T-cell (primary cell): ENCODE results near the gene B4GAT1. TPM values are rescaled to one million over a fixed set of nuclear protein-coding genes. Genes with fewer than 3 reads are reported as not detected.
A peak's percentile ranks its signal among the peaks of the same experiment; 100 is the strongest.

Experiments
- ATAC-seq, 4 experiments: fragments of 200-7000 bp in 3 of 4; fragments of 150-1000 bp in 1 of 4; cut with Tn5 transposase; replicated peaks in 1 of 4; 1 replicate in 3 of 4; 2 replicates in 1 of 4; pipeline ENCODE4 v1.10.0; 2021; ENCODE audit warnings: moderate library complexity in 3 of 4, mild to moderate bottlenecking in 2 of 4, moderate number of reproducible peaks in 1 of 4
- CTCF ChIA-PET, 2 donors: fragments of 300-600 bp; sonication (Branson Sonifier 250); formaldehyde crosslinking; loops; one replicate each; lab custom pipeline; 2022; ENCODE audit warnings: antibody characterized with exemption in 2 of 2; lab: Charles Lee
- POLR2A ChIA-PET, 2 donors: fragments of 300-600 bp; sonication (Branson Sonifier 250); formaldehyde crosslinking; loops; one replicate each; lab custom pipeline; 2022; ENCODE audit warnings: antibody characterized with exemption in 2 of 2; lab: Charles Lee
- DNase-seq, 35 experiments: peaks; one replicate each; pipeline versions ENCODE4 v3.0.0 to v3.0.0-alpha.2; 2013 to 2023
- H3K27ac ChIP-seq: one replicate; pipeline ENCODE4 v1.5.1; 2013; ENCODE audit warnings: low read length
- H3K27me3 ChIP-seq, 2 experiments: replicated peaks in 1 of 2; 1 replicate in 1 of 2; 2 replicates in 1 of 2; pipeline versions ENCODE4 v1.6.1 to v1.7.0; 2013; ENCODE audit warnings: low read length in 1 of 2, mixed read lengths in 1 of 2; ENCODE audit not compliant: control insufficient read depth in 2 of 2, insufficient read depth in 2 of 2; ENCODE audit errors: extremely low read depth in 1 of 2
- H3K36me3 ChIP-seq, 2 donors: 1 replicate in 1 of 2; 2 replicates in 1 of 2; pipeline versions ENCODE4 v1.6.1 to v1.7.0; 2013; ENCODE audit warnings: low read length in 1 of 2; ENCODE audit not compliant: control insufficient read depth in 2 of 2, insufficient read depth in 1 of 2; ENCODE audit errors: extremely low read depth in 1 of 2
- H3K4me1 ChIP-seq, 2 experiments: 1 replicate in 1 of 2; 2 replicates in 1 of 2; pipeline versions ENCODE4 v1.6.1 to v1.7.0; 2013; ENCODE audit warnings: low read length in 2 of 2, mixed read lengths in 1 of 2; ENCODE audit not compliant: insufficient read depth in 2 of 2, control insufficient read depth in 1 of 2; ENCODE audit errors: extremely low read depth in 1 of 2
- H3K4me3 ChIP-seq, 2 donors: 1 replicate in 1 of 2; 2 replicates in 1 of 2; pipeline versions ENCODE4 v1.5.1 to v1.7.0; 2013; ENCODE audit warnings: mild to moderate bottlenecking in 2 of 2, low read length in 1 of 2, moderate library complexity in 1 of 2; ENCODE audit not compliant: control insufficient read depth in 1 of 2; ENCODE audit errors: extremely low read depth in 1 of 2
- H3K9me3 ChIP-seq: 2 replicates; pipeline ENCODE4 v1.7.0; 2013
- H3K27ac Mint-ChIP-seq, 2 donors: one replicate each; pipeline ENCODE4 v1.8.0; 2020 to 2021; ENCODE audit warnings: mild to moderate bottlenecking in 2 of 2, mixed read lengths in 2 of 2
- H3K27me3 Mint-ChIP-seq, 2 donors: one replicate each; pipeline ENCODE4 v1.8.0; 2021 to 2022; ENCODE audit warnings: mixed read lengths in 2 of 2
- H3K36me3 Mint-ChIP-seq: one replicate; pipeline ENCODE4 v1.8.0; 2021; ENCODE audit warnings: mixed read lengths
- H3K4me1 Mint-ChIP-seq, 3 donors: one replicate each; pipeline ENCODE4 v1.8.0; 2020 to 2022; ENCODE audit warnings: mixed read lengths in 3 of 3, mild to moderate bottlenecking in 1 of 3
- H3K4me3 Mint-ChIP-seq, 3 donors: one replicate each; pipeline ENCODE4 v1.8.0; 2020 to 2022; ENCODE audit warnings: mild to moderate bottlenecking in 3 of 3, mixed read lengths in 3 of 3, moderate library complexity in 3 of 3
- H3K9me3 Mint-ChIP-seq, 3 donors: one replicate each; pipeline ENCODE4 v1.8.0; 2020 to 2022; ENCODE audit warnings: mixed read lengths in 3 of 3
- WGBS: methylation state at CpG from one replicate; pipeline ENCODE4 v1.1.5; 2013; ENCODE audit warnings: missing lambda C conversion rate; ENCODE audit not compliant: insufficient coverage; 5-methylcytosine and 5-hydroxymethylcytosine counted together
- total RNA-seq, 35 experiments: library from RNA in 6 of 35; stranded (reverse) in 6 of 35; fragments of 120-200 nt in 1 of 35; gene quantifications; one replicate each; pipeline versions ENCODE4 v1.2.1 to v1.2.4 and lab custom pipeline; 2013 to 2026

B4GAT1 gene
- total RNA-seq (1 to 10 TPM; 4.0 to 9.2 (median 7.9) TPM), total RNA-seq (lab: John Stamatoyannopoulos, UW) (0.53 to 14.6 (median 5.2) reads per million in 29 experiments)
- 8.2 TPM for total RNA-seq (2013)

DNA sequence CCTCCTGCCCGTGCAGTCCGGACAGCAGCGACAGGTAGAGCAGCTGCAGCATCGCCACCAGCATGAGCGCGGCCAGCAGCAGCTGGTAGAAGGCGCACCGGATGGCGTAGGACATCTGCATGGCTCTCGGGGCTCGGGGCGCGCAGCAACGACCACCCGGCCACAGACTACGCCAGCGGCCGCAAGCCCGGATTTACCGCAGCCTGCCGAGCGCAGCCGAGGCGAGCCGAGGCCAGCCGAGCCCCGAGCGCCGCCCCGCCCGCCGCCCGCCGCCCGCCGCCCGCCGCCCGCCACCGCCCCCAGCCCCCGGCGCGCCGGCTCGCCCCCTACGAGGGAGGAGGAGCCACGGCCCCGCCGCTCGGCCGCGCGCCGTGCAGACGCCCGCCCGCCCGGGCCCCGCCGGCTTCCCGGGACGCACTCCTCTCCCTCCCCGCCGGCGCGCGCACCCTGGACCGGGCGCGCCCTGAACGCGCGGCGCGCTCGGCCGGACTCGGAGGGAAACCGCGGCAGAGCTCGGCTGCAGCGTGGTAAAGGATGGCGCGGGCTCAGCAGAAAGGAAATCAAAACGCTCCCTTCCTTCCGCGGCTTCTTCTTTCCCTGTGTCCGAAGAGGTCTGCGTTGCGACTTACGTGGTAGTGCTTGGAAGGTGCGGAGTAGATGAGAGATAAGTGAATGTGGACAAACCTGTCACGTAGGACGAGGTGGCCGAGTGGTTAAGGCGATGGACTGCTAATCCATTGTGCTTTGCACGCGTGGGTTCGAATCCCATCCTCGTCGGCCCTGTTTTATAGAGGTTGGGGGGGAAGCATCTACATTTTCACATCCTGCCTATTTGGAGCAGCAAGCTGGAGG is at the start of gene B4GAT1:
Gene B4GAT1 (minus strand): TSS at position 205 of the 852 bp plus-strand sequence. CDS start 84 bp downstream, at position 121.
- Mint-ChIP-seq H3K27ac (peak within 1 kb of the TSS; percentile 97 to 98), H3K27me3 (peaks cover 3% of the 10 kb centered on the region in 2 donors), H3K9me3 (no peaks in the 10 kb centered on the region), H3K36me3 (peaks cover 11% of the 10 kb centered on the region), H3K4me3 (peak within 1 kb of the TSS; percentile 95 to 97 (median 96)), H3K4me1 (peaks cover 38 to 50% (median 48%) of the 10 kb centered on the region in 3 donors)
- Histone ChIP-seq H3K9me3 (no peaks in the 10 kb centered on the region), H3K27me3 (no peaks in the 10 kb centered on the region), H3K27ac (peak within 1 kb of the TSS; percentile 79), H3K4me1 (peaks cover 21 to 52% of the 10 kb centered on the region in 2 experiments), H3K36me3 (peaks cover 0 to 6% of the 10 kb centered on the region in 2 donors), H3K4me3 (peak within 1 kb of the TSS; percentile 88 to 95)
- ChIA-PET CTCF (interaction anchor here in 1 of 2 donors (0.6 kb wide), 1 partner anchor 17 kb away, joined by 4 read pairs; no protein-coding TSS in a partner anchor), POLR2A (no interaction called here)
- peak; percentile 61 to 68 (median 64) for ATAC-seq
- DNase-seq = peak; percentile 56 to 91 (median 74)
- WGBS = under 1% methylated on average over 67 of the region's 101 CpGs

DNA sequence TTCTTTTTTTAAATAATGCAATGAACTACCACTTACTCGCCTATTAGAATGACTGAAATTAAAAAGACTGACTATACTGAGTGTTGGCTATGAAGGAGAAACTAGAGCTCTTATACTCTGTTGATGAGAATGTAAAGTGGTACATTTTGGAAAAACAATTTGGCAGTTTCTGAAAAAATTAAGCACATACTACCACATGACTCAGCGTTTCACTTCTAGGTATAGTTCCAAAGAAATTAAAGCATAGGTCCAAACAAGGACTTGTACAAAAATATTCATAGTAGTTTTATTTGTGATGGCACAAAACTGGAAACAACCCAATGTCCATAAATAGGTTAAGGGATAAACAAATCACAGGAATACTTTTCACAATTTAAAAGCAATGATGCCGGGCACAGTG is 46.5 kb upstream of the B4GAT1 start:
- WGBS = no CpG with 5 or more reads among the region's 3 CpGs
- H3K27me3 Mint-ChIP-seq = peaks cover 0 to 1% of the 10 kb centered on the region in 2 donors
- H3K4me1 Mint-ChIP-seq = no peaks in the 10 kb centered on the region
- peaks cover 0 to 4% of the 10 kb centered on the region in 2 experiments for H3K4me1 ChIP-seq
- no peaks in the 10 kb centered on the region for H3K9me3 ChIP-seq
- H3K9me3 Mint-ChIP-seq = no peaks in the 10 kb centered on the region
- ATAC-seq (no peak), DNase-seq (no peak)
- no peak overlapping the region for H3K27ac ChIP-seq
- no peaks in the 10 kb centered on the region for H3K36me3 ChIP-seq
- ChIA-PET POLR2A (no interaction called here), CTCF (no interaction called here)
- H3K4me3 ChIP-seq = no peak overlapping the region
- peaks cover 2 to 16% of the 10 kb centered on the region in 2 experiments for H3K27me3 ChIP-seq
- no peak overlapping the region for H3K4me3 Mint-ChIP-seq
- no peak overlapping the region for H3K27ac Mint-ChIP-seq
- no peaks in the 10 kb centered on the region for H3K36me3 Mint-ChIP-seq

- H3K27me3 Mint-ChIP-seq = peaks cover 0 to 1% of the 10 kb centered on the region in 2 donors
- ChIA-PET POLR2A (no interaction called here), CTCF (interaction anchor here in 1 of 2 donors (1.2 kb wide), 1 partner anchor 79 kb away, joined by 3 read pairs; no protein-coding TSS in a partner anchor)
- H3K27me3 ChIP-seq = peaks cover 2 to 17% of the 10 kb centered on the region in 2 experiments
- 57% methylated on average over 3 of the region's 6 CpGs for WGBS
- no peak overlapping the region for H3K27ac ChIP-seq
- H3K27ac Mint-ChIP-seq = no peak overlapping the region
- no peaks in the 10 kb centered on the region for H3K9me3 ChIP-seq
- H3K4me1 ChIP-seq = peaks cover 0 to 8% of the 10 kb centered on the region in 2 experiments
- H3K9me3 Mint-ChIP-seq = no peaks in the 10 kb centered on the region
- no peaks in the 10 kb centered on the region for H3K36me3 Mint-ChIP-seq
- no peaks in the 10 kb centered on the region for H3K36me3 ChIP-seq
- H3K4me1 Mint-ChIP-seq = peaks cover 2 to 4% (median 2%) of the 10 kb centered on the region in 3 donors
- ATAC-seq (no peak), DNase-seq (no peak)
- no peak overlapping the region for H3K4me3 Mint-ChIP-seq
- H3K4me3 ChIP-seq = no peak overlapping the region
Observed at GRCh38 chr11:66391322-66391721, 43.9 kb upstream of the B4GAT1 start.

DNA sequence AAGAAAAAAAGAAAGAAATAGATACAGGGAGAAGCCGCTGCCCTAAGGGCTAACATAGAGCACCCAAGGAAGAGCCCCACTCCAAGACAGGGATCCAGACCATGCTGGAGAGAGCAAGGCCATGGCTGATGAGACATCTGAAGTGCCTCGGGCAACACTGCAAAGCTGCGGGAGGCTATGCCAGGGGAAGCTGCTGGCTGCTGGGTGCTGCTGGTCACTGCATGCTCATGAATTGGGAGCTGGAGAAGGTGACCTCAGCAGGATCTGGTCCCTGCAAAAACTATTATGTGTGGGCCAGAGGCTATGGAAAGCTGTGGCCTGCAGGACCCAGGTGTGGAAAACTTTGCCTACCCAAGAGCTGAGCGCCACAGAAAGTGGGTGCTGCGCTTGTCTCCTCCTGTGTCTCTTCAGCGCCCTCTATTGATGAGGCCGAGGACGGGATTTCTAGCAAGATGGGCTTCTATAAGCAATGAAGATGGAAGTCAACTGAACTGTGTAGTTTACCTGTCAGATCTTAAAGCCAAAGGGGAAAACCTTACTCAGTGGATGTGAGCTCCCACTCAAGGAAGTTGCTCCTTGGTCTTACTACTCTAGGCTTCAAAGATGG is 41.5 kb upstream of the B4GAT1 start:
- H3K27ac Mint-ChIP-seq = no peak overlapping the region
- DNase-seq (peak; percentile 39 to 86 (median 67)), ATAC-seq (peak; percentile 65 to 82 (median 81))
- peaks cover 6 to 8% (median 6%) of the 10 kb centered on the region in 3 donors for H3K4me1 Mint-ChIP-seq
- Histone ChIP-seq H3K4me1 (peaks cover 0 to 12% of the 10 kb centered on the region in 2 experiments), H3K4me3 (no peak overlapping the region), H3K27me3 (peaks cover 2 to 25% of the 10 kb centered on the region in 2 experiments), H3K27ac (no peak overlapping the region), H3K9me3 (no peaks in the 10 kb centered on the region), H3K36me3 (no peaks in the 10 kb centered on the region)
- no peaks in the 10 kb centered on the region for H3K36me3 Mint-ChIP-seq
- H3K27me3 Mint-ChIP-seq = peaks cover 0 to 3% of the 10 kb centered on the region in 2 donors
- no peaks in the 10 kb centered on the region for H3K9me3 Mint-ChIP-seq
- ChIA-PET POLR2A (interaction anchor here in 1 of 2 donors (0.7 kb wide), 1 partner anchor 21 kb away, joined by 3 read pairs; no protein-coding TSS in a partner anchor), CTCF (interaction anchor here (0.5 to 1.5 kb wide), 11 partner anchors 25 to 289 kb away, joined by 3 to 10 read pairs (median 4); partner anchors contain the start of genes BRMS1 (in 1 of the 2), MRPL11 (in 1 of the 2), PELI3 (in 1 of the 2) and RBM4B (in 1 of the 2))
- WGBS = 30% methylated on average over 8 of the region's 8 CpGs
- H3K4me3 Mint-ChIP-seq = no peak overlapping the region

GRCh38 chr11:66386171-66387069 is 39.0 kb upstream of the B4GAT1 start:
- Mint-ChIP-seq H3K27ac (no peak overlapping the region), H3K27me3 (peaks cover 0 to 2% of the 10 kb centered on the region in 2 donors), H3K9me3 (no peaks in the 10 kb centered on the region), H3K36me3 (no peaks in the 10 kb centered on the region), H3K4me1 (peaks cover 6 to 8% (median 6%) of the 10 kb centered on the region in 3 donors), H3K4me3 (peak overlapping the region in 2 of 3 donors; percentile 3 to 17)
- peak overlapping the region in 1 of 2 donors; percentile 4 for H3K4me3 ChIP-seq
- POLR2A ChIA-PET = no interaction called here
- ATAC-seq = peak; percentile 68 to 78 (median 71)
- H3K27ac ChIP-seq = no peak overlapping the region
- CTCF ChIA-PET = interaction anchor here (0.6 to 2.7 kb wide), 11 partner anchors 9 to 204 kb away, joined by 3 to 25 read pairs (median 4); partner anchors contain the start of genes MRPL11 (in 1 of the 2) and PELI3 (in 1 of the 2)
- whole genome bisulfite sequencing = 4% methylated on average over 16 of the region's 20 CpGs
- peaks cover 0 to 12% of the 10 kb centered on the region in 2 experiments for H3K4me1 ChIP-seq
- DNase-seq = peak; percentile 51 to 89 (median 77)
- no peaks in the 10 kb centered on the region for H3K9me3 ChIP-seq
- H3K36me3 ChIP-seq = no peaks in the 10 kb centered on the region
- peaks cover 2 to 29% of the 10 kb centered on the region in 2 experiments for H3K27me3 ChIP-seq
